Skeletal muscle cell (primary cell): ENCODE measurements around the gene USP3.
"Not testable (repeated sequence)": the region's sequence is repeated elsewhere in the genome, so short reads cannot be mapped to it uniquely, and the experiment has no call there.

Source experiments
- DNase-seq: peaks from one replicate; pipeline ENCODE4 v3.0.0-alpha.2; 2010; ENCODE audit warnings: low read depth
- H3K4me3 ChIP-seq: 2 replicates; pipeline ENCODE4 v1.5.1; 2011; ENCODE audit warnings: low read depth, mild to moderate bottlenecking, control low read depth, low read length, moderate library complexity

The USP3 gene

DNA sequence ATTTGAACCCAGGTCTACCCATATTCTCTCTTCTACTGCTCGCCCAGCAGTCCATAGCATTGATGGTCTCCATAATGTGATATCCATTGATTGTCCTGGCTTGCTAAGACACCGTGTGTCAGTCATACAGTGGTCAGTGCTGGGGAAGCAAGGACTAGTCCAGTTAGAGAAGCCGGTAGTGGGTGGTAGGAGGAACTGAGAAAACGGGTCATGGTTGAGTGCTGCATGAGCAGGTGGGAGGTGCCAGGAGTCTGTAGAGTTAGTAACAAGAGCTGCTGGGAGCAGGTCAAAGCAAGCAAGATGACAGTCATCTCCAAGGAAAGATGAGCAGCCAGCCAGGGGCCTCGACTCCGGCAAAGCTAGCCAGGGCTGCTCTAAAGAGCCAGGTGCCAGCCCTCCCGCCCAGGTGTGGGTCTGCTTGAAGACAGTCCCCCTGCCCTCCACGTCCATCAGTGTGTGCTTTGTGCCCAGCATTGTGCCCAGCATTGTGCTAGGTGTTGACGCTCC, 29.5 kb upstream of the USP3 start:
- DNase-seq = no peak
- H3K4me3 ChIP-seq = no peak overlapping the region

DNA sequence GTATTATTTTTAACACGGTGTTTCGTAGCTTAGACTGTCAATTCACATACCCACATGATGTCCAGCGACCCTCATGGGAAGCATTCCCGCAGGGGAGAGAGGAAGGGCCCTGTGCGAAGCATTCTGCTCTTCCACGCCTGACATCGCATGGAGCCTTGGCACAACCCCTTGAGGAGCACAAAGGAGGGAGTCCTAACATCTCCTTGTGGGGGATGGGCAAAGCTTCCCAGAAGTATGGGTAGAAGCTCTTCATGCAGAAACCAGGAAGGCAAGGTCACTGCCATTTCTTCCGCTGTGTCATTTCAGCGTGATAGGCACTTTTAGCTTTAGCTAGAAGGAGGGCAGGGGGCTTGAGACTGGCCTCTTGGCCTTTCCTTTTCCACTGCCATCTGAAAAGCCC, 28.7 kb upstream of the USP3 start:
- no peak overlapping the region for H3K4me3 ChIP-seq
- DNase-seq = no peak

DNA sequence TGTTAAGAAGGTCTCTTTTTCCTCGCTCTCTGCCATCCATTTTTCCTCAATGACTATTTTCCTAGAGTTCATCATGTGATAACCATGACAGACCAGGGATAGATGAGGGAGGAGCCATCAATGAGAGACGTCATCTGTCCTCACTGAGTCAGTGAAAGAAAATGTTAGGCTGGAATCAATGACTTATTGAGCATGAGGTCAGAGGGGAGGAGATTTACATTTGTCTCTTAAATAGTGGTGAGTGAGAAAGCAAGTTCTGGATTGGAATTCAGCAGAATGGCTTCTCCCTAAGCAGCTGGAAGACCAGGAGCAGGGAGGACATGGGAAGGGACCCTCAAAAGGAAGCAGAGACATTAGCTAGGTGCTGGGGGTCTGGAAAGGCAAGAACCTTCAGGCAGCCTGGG, 28.2 kb upstream of the USP3 start:
- peak; percentile 92 for DNase-seq
- H3K4me3 ChIP-seq = no peak overlapping the region

GRCh38 chr15:63478243-63478642, 26.1 kb upstream of the USP3 start:
- no peak for DNase-seq
- no peak overlapping the region for H3K4me3 ChIP-seq

DNA sequence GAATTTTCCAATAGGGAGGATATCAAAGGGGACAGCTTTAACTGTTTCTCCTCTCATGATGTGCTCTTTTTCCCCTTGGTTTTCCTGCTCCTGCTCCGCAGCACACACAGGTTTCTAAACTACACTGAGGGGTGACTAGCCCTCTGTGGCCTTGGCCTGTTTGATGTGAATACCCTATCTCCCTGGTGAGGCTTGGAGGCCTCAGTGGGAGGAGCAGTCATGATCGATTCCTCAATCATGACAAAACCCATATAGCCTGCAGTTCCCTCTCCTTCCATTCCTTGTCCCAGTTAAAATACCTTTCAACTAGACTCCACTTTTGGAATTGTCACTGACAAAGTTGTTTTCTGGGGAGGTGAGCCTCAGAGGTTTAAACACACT, 24.0 kb upstream of the USP3 start:
- no peak overlapping the region for H3K4me3 ChIP-seq
- no peak for DNase-seq

DNA sequence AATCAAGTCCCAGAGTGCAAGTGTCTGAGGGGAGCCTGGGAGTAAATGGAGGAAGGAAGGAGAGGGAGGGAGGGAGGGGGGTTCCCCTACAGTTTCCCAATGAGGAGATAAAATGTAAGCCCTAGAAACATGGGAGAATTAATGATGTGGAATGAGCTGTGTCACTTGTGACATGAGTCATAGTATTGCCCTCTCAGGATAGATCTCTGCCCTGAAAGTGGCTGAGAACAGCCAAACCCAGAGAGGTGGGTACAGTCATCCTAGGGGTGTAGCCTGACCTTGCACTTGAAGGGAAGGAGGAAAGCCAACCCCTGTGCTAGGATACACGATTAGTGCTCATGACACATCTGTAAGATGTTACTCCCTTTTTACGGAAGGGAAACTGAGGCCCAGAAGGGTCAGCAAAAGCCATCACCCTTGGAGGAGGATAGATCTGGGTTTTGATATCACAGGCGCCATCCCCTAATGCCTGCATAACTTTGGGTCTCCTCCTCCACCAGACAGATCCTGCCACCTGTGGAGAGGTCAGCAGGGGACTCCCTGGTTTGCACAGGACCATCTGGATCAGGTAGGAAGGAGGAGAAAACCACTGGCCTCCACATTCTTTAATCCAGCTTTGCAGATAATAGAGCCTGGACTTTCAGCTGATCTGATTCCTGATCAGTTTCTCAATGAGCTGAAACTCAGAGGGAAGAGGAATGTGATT, 23.1 kb upstream of the USP3 start:
- DNase-seq = no peak
- H3K4me3 ChIP-seq = no peak overlapping the region

DNA sequence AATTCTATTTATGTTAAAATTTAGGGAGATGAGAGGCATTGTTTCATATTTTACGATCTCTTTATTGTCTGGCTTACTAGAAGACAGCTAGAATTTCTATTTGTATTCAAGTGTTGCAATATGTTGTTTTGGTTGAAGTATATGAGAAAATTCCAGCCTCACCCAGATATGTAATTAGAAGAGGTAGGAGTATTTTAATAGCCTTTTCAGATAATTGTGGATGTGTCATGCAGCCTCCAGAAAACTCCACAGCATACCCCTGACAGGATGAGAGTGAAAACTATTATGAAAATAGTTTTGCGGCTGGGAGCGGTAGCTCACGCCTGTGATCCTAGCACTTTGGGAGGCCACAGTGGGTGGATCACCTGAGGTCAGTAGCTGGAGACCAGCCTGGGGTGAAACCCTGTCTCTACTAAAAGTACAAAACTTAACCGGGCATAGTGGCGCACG, 21.5 kb upstream of the USP3 start:
- DNase-seq = no peak

DNA sequence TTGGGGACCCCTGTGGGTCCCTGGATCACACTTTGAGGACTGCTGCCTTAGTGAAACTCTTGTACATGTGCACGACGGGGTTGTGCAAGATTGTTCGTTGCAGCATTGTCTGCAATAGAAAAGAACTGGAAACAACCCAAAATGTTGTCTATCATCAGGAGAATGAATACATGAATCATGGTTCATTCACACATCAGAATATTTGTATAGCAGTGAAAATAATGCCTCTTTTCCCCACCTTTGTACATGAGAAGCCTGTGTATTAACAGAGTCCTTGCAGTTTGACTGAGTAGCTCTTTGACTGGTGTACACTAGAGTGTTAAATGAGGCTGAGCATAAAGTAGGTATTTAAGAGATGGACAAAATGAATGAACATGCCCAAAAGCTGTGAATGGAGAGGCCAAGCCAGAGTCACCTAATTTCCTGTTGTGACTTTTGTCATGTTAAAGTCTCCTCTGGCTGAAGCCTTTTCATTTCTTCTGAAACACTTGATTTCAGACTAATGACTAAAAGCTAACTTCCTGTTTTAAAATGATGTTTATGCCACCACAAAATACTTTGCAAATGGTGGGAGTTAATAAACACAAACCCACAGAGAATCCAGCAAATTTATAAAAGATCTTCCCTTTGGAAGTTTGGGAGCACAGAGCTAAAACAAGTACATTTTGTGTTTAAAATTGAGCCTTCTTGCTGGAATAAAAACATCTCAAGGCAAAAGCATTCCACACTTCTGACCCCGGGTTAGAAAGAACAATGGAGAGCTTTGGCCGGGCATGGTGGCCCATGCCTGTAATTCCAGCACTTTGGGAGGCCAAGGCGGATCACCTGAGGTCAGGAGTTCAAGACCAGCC, 20.6 kb upstream of the USP3 start:
- H3K4me3 ChIP-seq = no peak overlapping the region
- DNase-seq = no peak

More for the DNA sequence above, 21.5 kb upstream of the USP3 start:
- H3K4me3 ChIP-seq = no peak overlapping the region

DNA sequence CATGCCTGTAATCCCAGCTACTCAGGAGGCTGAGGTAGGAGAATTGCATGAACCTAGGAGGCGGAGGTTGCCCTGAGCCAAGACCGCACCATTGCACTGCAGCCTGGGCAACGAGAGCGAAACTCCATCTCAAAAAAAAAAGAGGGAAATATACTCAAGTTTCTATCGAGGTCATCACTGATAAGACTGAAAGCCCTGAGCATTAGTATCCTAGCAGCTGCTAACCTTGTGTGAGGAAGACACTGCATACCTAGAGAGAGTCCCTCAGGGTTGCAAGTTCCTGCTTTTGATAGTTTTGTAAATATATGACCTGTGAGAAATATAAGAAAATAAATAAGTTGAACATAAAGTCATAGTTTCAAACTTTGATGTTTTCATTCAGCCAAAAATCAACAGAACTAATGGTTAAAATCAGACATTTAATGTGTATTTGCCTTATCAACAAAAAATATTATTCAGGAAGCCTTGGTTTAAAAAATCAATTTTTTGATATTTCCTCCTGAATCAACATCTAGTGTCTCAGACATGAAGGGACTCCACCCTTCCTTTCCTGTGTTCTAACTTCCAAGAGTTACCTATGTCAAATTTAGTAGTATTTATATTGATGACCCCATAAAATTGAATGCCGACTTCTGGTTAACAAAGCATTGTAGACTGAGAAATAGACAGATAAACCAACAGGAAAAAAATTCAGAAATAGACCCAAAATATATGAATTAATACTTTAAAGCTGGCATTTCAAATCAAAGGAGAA, 19.8 kb upstream of the USP3 start:
- no peak for DNase-seq
- H3K4me3 ChIP-seq = no peak overlapping the region

GRCh38 chr15:63487076-63487757, 17.2 kb upstream of the USP3 start:
- no peak for DNase-seq
- no peak overlapping the region for H3K4me3 ChIP-seq

- not testable (repeated sequence) for H3K4me3 ChIP-seq, DNase-seq
These were observed 16.5 kb upstream of the USP3 start for GRCh38 chr15:63487758-63488397.

- no peak for DNase-seq
- no peak overlapping the region for H3K4me3 ChIP-seq
These were observed 15.9 kb upstream of the USP3 start for GRCh38 chr15:63488398-63488960.

GRCh38 chr15:63489352-63489751, 15.0 kb upstream of the USP3 start:
- H3K4me3 ChIP-seq = no peak overlapping the region
- DNase-seq = no peak

GRCh38 chr15:63490345-63491034, 13.9 kb upstream of the USP3 start:
- H3K4me3 ChIP-seq = no peak overlapping the region
- no peak for DNase-seq

DNA sequence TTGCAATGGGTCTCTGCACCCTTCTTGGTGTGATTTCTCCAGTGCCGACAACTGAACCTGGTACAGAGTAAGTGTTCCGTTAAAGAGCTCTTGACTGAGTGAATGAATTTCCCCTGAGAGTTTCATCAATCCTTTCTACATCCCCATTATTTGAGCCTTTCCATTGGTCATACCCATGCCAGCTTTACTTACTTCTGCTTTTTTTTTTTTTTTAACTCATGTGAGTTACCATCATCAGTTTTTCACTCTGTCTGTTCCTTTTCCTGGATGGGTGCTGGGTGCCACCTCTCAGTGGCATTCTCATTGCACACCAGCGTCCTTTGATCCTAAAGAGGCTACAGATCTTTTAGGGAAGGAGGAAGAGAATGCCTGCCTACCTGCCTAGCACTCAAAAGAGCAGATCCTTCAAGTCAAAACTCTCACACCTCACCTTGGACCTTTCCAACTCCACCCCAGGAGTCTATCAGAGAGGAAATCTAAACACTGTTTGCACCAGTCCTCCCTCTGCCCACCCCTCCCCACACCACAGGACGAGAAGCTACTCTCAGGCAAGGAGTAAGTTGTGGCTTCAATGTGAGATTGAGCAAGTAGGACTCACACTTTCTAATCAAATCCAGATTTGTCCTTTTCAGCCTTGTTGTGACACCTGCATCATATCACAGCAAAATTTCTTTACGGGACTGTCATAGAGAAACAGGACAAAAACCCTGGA, 13.1 kb upstream of the USP3 start:
- no peak overlapping the region for H3K4me3 ChIP-seq

DNA sequence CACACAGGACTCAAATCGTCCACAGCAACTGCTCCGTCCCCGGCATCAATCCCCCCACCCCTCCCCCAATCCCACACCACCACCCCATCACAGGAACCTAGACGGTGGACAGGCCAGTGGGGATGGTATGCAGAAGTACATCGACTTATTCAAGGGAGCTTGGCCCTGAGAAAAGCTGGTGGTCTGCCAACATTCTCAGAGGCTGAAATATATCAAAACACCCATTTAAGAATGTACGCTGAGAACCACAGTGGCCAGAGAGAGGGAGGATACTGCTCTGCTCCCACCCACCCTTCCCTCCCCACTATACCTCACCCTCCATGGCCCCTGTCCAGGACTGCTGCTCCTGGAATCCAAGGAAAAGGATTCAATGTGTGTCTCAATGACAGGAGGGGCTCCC, 12.4 kb upstream of the USP3 start:
- no peak overlapping the region for H3K4me3 ChIP-seq
- DNase-seq = peak; percentile 55

More for the DNA sequence above, 13.1 kb upstream of the USP3 start:
- DNase-seq = no peak

DNA sequence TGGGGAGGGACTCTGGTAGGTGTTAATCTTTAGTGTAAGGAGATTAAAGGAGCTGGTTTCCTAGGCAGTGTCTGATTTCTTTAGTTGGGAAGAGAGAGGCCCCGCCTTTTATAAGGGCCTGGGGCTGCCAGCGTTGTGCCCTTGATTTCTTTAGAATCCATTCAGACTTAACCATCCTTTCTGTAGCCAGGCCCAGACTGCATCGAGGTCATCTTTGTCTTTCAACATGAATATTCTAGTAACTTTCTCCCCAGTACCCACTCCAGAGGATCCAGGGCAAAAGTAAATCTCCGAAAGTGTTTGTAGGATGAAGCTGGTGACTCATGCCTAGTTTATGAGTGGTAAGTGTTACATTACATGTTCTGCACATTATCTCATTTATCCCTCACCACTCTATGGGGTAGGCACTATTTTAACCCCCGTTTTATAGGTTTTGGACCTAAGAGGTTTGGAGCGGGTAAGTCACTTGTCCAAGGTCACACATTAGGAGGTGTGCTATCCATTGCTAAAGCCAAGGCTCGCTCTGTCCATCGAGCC, 11.8 kb upstream of the USP3 start:
- H3K4me3 ChIP-seq = no peak overlapping the region
- peak; percentile 67 for DNase-seq
